Activated naive CD8-positive, alpha-beta T cell treated with anti-CD3 and anti-CD28 coated beads, Interleukin-2, amount 50 U/mL, for 24 hours (primary cell): ENCODE measurements around the gene PLXNC1.

Experiments used
- ATAC-seq: fragments of 150-1000 bp; cut with Tn5 transposase; one replicate; pipeline ENCODE4 v1.10.0; 2021
- DNase-seq: peaks from one replicate; pipeline ENCODE4 v3.0.0; 2021
- H3K27ac Mint-ChIP-seq: one replicate; pipeline ENCODE4 v1.8.0; 2021; ENCODE audit warnings: mild to moderate bottlenecking, mixed read lengths
- H3K27me3 Mint-ChIP-seq: one replicate; pipeline ENCODE4 v1.8.0; 2021; ENCODE audit warnings: mixed read lengths
- H3K36me3 Mint-ChIP-seq: one replicate; pipeline ENCODE4 v1.8.0; 2021; ENCODE audit warnings: low read depth, mixed read lengths
- H3K4me1 Mint-ChIP-seq: one replicate; pipeline ENCODE4 v1.8.0; 2021; ENCODE audit warnings: mixed read lengths
- H3K4me3 Mint-ChIP-seq: one replicate; pipeline ENCODE4 v1.8.0; 2021; ENCODE audit warnings: mild to moderate bottlenecking, moderate library complexity, mixed read lengths
- H3K9me3 Mint-ChIP-seq: one replicate; pipeline ENCODE4 v1.8.0; 2021; ENCODE audit warnings: mixed read lengths

PLXNC1 gene

GRCh38 chr12:94162108-94162507 lies 13.7 kb downstream of the PLXNC1 start:
- Mint-ChIP-seq H3K27ac (no peak overlapping the region), H3K4me1 (peaks cover 24% of the 10 kb centered on the region)

GRCh38 chr12:94163850-94164249 lies 15.5 kb downstream of the PLXNC1 start:
- H3K4me3 Mint-ChIP-seq = no peak overlapping the region
- DNase-seq (no peak), ATAC-seq (no peak)
- no peak overlapping the region for H3K27ac Mint-ChIP-seq
- H3K36me3 Mint-ChIP-seq = peaks cover 2% of the 10 kb centered on the region
- H3K9me3 Mint-ChIP-seq = no peaks in the 10 kb centered on the region
- no peaks in the 10 kb centered on the region for H3K27me3 Mint-ChIP-seq
- H3K4me1 Mint-ChIP-seq = peaks cover 25% of the 10 kb centered on the region

More at GRCh38 chr12:94162108-94162507, 13.7 kb downstream of the PLXNC1 start:
- DNase-seq (no peak), ATAC-seq (no peak)
- Mint-ChIP-seq H3K9me3 (no peaks in the 10 kb centered on the region), H3K36me3 (peaks cover 2% of the 10 kb centered on the region), H3K27me3 (no peaks in the 10 kb centered on the region), H3K4me3 (no peak overlapping the region)

- no peaks in the 10 kb centered on the region for H3K9me3 Mint-ChIP-seq
- no peaks in the 10 kb centered on the region for H3K27me3 Mint-ChIP-seq
- no peak for DNase-seq
- no peak for ATAC-seq
- no peak overlapping the region for H3K27ac Mint-ChIP-seq
- peaks cover 37% of the 10 kb centered on the region for H3K4me1 Mint-ChIP-seq
- H3K36me3 Mint-ChIP-seq = no peaks in the 10 kb centered on the region
- no peak overlapping the region for H3K4me3 Mint-ChIP-seq
These were observed 16.8 kb downstream of the PLXNC1 start for GRCh38 chr12:94165138-94165537.

- Mint-ChIP-seq H3K4me3 (no peak overlapping the region), H3K4me1 (peaks cover 44% of the 10 kb centered on the region)
These were observed 17.4 kb downstream of the PLXNC1 start for GRCh38 chr12:94165670-94166364.

GRCh38 chr12:94167071-94167755 lies 18.8 kb downstream of the PLXNC1 start:
- no peak overlapping the region for H3K27ac Mint-ChIP-seq
- ATAC-seq (no peak), DNase-seq (no peak)
- no peak overlapping the region for H3K4me3 Mint-ChIP-seq
- no peaks in the 10 kb centered on the region for H3K36me3 Mint-ChIP-seq
- no peaks in the 10 kb centered on the region for H3K9me3 Mint-ChIP-seq
- H3K4me1 Mint-ChIP-seq = peaks cover 57% of the 10 kb centered on the region
- H3K27me3 Mint-ChIP-seq = no peaks in the 10 kb centered on the region

More at GRCh38 chr12:94165670-94166364, 17.4 kb downstream of the PLXNC1 start:
- H3K27ac Mint-ChIP-seq = no peak overlapping the region
- no peak for ATAC-seq
- H3K36me3 Mint-ChIP-seq = no peaks in the 10 kb centered on the region
- H3K27me3 Mint-ChIP-seq = no peaks in the 10 kb centered on the region
- H3K9me3 Mint-ChIP-seq = no peaks in the 10 kb centered on the region
- no peak for DNase-seq

GRCh38 chr12:94167756-94168416 lies 19.5 kb downstream of the PLXNC1 start:
- Mint-ChIP-seq H3K9me3 (no peaks in the 10 kb centered on the region), H3K4me3 (no peak overlapping the region), H3K27ac (peak overlapping the region; percentile 10), H3K36me3 (no peaks in the 10 kb centered on the region), H3K4me1 (peaks cover 61% of the 10 kb centered on the region), H3K27me3 (no peaks in the 10 kb centered on the region)
- ATAC-seq (no peak), DNase-seq (no peak)

GRCh38 chr12:94169495-94169894 lies 21.1 kb downstream of the PLXNC1 start:
- H3K27me3 Mint-ChIP-seq = no peaks in the 10 kb centered on the region
- peaks cover 77% of the 10 kb centered on the region for H3K4me1 Mint-ChIP-seq
- no peak overlapping the region for H3K4me3 Mint-ChIP-seq
- peak; percentile 75 for ATAC-seq
- peak overlapping the region; percentile 66 for H3K27ac Mint-ChIP-seq
- DNase-seq = no peak
- H3K36me3 Mint-ChIP-seq = no peaks in the 10 kb centered on the region
- H3K9me3 Mint-ChIP-seq = no peaks in the 10 kb centered on the region

GRCh38 chr12:94169966-94170689 lies 21.8 kb downstream of the PLXNC1 start:
- H3K4me3 Mint-ChIP-seq = peak overlapping the region; percentile 6
- no peaks in the 10 kb centered on the region for H3K36me3 Mint-ChIP-seq

GRCh38 chr12:94170690-94171594 lies 22.6 kb downstream of the PLXNC1 start:
- ATAC-seq (no peak), DNase-seq (no peak)
- H3K4me1 Mint-ChIP-seq = peaks cover 87% of the 10 kb centered on the region
- no peaks in the 10 kb centered on the region for H3K9me3 Mint-ChIP-seq
- no peak overlapping the region for H3K27ac Mint-ChIP-seq
- H3K4me3 Mint-ChIP-seq = no peak overlapping the region
- no peaks in the 10 kb centered on the region for H3K36me3 Mint-ChIP-seq
- no peaks in the 10 kb centered on the region for H3K27me3 Mint-ChIP-seq

More at GRCh38 chr12:94169966-94170689, 21.8 kb downstream of the PLXNC1 start:
- Mint-ChIP-seq H3K4me1 (peaks cover 80% of the 10 kb centered on the region), H3K27me3 (no peaks in the 10 kb centered on the region), H3K27ac (peak overlapping the region; percentile 66), H3K9me3 (no peaks in the 10 kb centered on the region)
- no peak for DNase-seq
- no peak for ATAC-seq

GRCh38 chr12:94171595-94171930 lies 23.2 kb downstream of the PLXNC1 start:
- Mint-ChIP-seq H3K27me3 (no peaks in the 10 kb centered on the region), H3K27ac (no peak overlapping the region)

GRCh38 chr12:94172031-94172430 lies 23.7 kb downstream of the PLXNC1 start:
- ATAC-seq (peak; percentile 61), DNase-seq (peak; percentile 41)
- Mint-ChIP-seq H3K27ac (peak overlapping the region; percentile 57), H3K27me3 (no peaks in the 10 kb centered on the region), H3K36me3 (no peaks in the 10 kb centered on the region), H3K4me3 (no peak overlapping the region), H3K9me3 (no peaks in the 10 kb centered on the region), H3K4me1 (peaks cover 85% of the 10 kb centered on the region)

More at GRCh38 chr12:94171595-94171930, 23.2 kb downstream of the PLXNC1 start:
- no peak for DNase-seq
- no peak for ATAC-seq
- Mint-ChIP-seq H3K4me1 (peaks cover 86% of the 10 kb centered on the region), H3K36me3 (no peaks in the 10 kb centered on the region), H3K9me3 (no peaks in the 10 kb centered on the region), H3K4me3 (no peak overlapping the region)

GRCh38 chr12:94172973-94173372 lies 24.6 kb downstream of the PLXNC1 start:
- no peak overlapping the region for H3K27ac Mint-ChIP-seq
- H3K4me1 Mint-ChIP-seq = peaks cover 79% of the 10 kb centered on the region
- peaks cover 8% of the 10 kb centered on the region for H3K36me3 Mint-ChIP-seq
- ATAC-seq (no peak), DNase-seq (no peak)
- H3K4me3 Mint-ChIP-seq = no peak overlapping the region
- no peaks in the 10 kb centered on the region for H3K27me3 Mint-ChIP-seq
- H3K9me3 Mint-ChIP-seq = peaks cover 8% of the 10 kb centered on the region

GRCh38 chr12:94173660-94174265 lies 25.4 kb downstream of the PLXNC1 start:
- ATAC-seq (no peak), DNase-seq (no peak)
- peaks cover 13% of the 10 kb centered on the region for H3K9me3 Mint-ChIP-seq
- H3K4me3 Mint-ChIP-seq = no peak overlapping the region
- peaks cover 12% of the 10 kb centered on the region for H3K36me3 Mint-ChIP-seq
- peaks cover 73% of the 10 kb centered on the region for H3K4me1 Mint-ChIP-seq
- H3K27me3 Mint-ChIP-seq = no peaks in the 10 kb centered on the region
- H3K27ac Mint-ChIP-seq = no peak overlapping the region
